Esophagus muscularis mucosa (tissue), 4 donors: ENCODE results near the gene SRRM3.
"Not testable (repeated sequence)": the region's sequence is repeated elsewhere in the genome, so short reads cannot be mapped to it uniquely, and the experiment has no call there.

Experiments
- EP300 ChIP-seq: sonication (generic); formaldehyde crosslinking; IDR thresholded peaks from one replicate; pipeline ENCODE4 v1.6.1; 2017; ENCODE audit warnings: antibody characterized with exemption
- POLR2AphosphoS5 ChIP-seq, 2 donors: sonication (generic); formaldehyde crosslinking; IDR thresholded peaks; one replicate each; pipeline ENCODE4 v1.6.1; 2017; ENCODE audit warnings: antibody characterized with exemption in 2 of 2
- TF ChIP-seq, protein P1 (sequence below), 3 experiments: fragments of 200-600 bp in 2 of 3; fragments of 450-650 bp in 1 of 3; sonication (generic) in 2 of 3; IDR thresholded peaks; one replicate each; pipeline ENCODE4 v1.5.1; 2017 to 2019; ENCODE audit warnings: antibody characterized with exemption in 3 of 3, mild to moderate bottlenecking in 2 of 3, moderate library complexity in 1 of 3

DNA sequence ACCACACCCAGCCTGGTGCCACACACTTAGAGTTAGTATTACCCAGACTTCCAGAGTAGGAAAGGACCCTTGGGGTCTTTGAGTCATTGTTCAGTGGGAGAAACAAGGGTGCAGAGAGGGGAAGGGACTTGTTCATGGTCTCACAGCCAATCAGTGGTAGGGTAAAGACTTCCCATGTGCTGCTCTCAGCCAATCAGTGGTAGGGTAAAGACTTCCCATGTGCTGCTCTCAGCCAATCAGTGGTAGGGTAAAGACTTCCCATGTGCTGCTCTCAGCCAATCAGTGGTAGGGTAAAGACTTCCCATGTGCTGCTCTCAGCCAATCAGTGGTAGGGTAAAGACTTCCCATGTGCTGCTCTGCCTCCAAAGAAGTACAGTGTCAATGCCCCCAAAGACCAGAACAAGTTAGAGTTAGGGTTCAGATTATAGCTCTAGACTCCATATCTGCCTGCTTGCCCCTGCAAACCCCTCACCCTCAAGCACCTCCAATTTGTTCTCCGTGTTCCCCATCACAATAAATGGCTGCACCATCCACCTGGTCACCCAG lies 25.3 kb downstream of the SRRM3 start:
- TF ChIP-seq, protein P1, sequence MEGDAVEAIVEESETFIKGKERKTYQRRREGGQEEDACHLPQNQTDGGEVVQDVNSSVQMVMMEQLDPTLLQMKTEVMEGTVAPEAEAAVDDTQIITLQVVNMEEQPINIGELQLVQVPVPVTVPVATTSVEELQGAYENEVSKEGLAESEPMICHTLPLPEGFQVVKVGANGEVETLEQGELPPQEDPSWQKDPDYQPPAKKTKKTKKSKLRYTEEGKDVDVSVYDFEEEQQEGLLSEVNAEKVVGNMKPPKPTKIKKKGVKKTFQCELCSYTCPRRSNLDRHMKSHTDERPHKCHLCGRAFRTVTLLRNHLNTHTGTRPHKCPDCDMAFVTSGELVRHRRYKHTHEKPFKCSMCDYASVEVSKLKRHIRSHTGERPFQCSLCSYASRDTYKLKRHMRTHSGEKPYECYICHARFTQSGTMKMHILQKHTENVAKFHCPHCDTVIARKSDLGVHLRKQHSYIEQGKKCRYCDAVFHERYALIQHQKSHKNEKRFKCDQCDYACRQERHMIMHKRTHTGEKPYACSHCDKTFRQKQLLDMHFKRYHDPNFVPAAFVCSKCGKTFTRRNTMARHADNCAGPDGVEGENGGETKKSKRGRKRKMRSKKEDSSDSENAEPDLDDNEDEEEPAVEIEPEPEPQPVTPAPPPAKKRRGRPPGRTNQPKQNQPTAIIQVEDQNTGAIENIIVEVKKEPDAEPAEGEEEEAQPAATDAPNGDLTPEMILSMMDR (IDR thresholded peaks at IDR 0.05), result not testable (repeated sequence)
- not testable (repeated sequence) for TF ChIP-seq POLR2AphosphoS5 (IDR thresholded peaks at IDR 0.05); EP300
